GM21367 (cell line): ENCODE results near the gene KRT6C.

Source experiments
- ATAC-seq: cut with Tn5 transposase; IDR thresholded peaks from one replicate; pipeline ENCODE4 v1.9.1; 2021; ENCODE audit not compliant: unreplicated experiment

KRT6C gene

DNA sequence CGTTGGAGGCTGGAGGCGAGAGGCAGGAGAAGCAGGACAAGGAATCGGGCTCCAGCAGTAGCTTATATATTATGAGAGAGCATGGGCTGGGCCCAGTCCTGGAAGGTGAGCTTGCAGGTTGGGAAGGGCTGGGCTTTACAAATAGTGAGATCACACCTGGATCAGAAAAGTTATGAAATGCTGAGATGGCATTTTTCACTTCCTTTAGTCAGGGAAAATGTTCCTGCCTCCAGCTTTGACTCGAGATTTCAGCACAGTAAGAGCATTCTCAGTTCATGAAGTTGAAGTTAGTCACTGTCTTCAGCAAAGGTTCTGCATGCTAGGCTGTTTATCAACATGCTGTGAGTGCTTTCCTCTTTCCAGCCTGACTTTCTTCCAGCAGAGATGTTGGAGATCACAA is at the start of gene KRT6C:
Gene KRT6C, minus strand, starts transcription at position 38 of the 400 bp plus-strand sequence. CDS start 68 bp downstream, outside the sequence.
- no peak for ATAC-seq

DNA sequence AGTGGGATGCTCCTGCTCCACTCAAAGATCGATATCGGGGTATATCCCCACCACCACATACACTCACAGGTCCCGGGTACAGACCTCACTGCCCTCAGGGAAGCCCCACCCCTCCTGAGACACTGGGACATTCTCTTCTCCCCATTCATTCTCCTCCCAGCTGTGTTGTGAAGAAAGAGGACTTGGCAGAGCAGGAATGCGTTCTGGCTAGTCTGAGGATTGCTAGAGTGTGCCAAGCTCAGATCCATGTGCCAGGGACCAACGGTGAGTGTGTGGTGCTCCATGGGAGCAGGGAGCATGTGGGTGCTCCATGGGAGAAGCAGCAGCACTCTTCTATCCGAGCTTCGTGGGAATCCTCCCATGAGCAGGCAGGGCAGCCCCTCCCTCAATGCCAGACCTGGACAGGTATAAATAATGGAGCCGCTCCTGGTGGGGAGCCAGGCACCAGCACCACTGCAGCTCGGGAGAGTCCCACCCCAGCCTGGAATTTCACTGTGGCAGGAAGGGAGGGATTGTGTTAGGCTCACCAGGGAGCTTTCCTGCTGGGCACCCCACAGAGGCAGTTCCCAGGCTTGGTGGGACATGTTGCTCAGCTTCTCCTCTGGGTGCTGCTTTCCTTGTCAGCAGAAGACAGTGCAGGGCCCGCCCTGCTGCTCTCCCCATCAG is 48.9 kb upstream of the KRT6C start:
- ATAC-seq, result no peak

GRCh38 chr12:52521568-52522266 is 48.1 kb upstream of the KRT6C start:
- ATAC-seq, result no peak

DNA sequence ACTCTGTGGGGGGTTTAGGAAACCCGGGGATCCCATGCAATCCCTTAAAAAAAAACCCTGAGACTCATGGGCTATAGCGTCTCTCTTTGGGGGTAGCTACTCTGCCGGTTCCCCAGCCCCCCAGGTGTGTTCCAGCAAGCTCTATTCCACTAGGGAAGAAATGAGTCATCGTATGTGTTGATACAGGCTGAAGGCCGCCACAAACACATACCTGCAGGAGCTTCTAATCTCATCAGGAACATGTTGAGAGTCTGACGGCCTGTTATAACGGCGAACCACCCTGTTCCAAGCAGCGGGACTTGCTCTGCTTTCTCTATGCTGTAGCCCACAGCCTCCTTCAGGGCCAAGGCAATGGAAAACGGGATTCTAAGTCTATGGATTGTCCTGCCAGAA is 47.6 kb upstream of the KRT6C start:
- ATAC-seq, result no peak

GRCh38 chr12:52519826-52520662 is 46.4 kb upstream of the KRT6C start, which contains the start of gene KRT5:
Gene KRT5 (minus strand): TSS chr12:52520394. CDS start chr12:52520296, 98 bp downstream.
- no peak for ATAC-seq

- ATAC-seq, result no peak
Measured at GRCh38 chr12:52519387-52519703, 45.7 kb upstream of the KRT6C start.

DNA sequence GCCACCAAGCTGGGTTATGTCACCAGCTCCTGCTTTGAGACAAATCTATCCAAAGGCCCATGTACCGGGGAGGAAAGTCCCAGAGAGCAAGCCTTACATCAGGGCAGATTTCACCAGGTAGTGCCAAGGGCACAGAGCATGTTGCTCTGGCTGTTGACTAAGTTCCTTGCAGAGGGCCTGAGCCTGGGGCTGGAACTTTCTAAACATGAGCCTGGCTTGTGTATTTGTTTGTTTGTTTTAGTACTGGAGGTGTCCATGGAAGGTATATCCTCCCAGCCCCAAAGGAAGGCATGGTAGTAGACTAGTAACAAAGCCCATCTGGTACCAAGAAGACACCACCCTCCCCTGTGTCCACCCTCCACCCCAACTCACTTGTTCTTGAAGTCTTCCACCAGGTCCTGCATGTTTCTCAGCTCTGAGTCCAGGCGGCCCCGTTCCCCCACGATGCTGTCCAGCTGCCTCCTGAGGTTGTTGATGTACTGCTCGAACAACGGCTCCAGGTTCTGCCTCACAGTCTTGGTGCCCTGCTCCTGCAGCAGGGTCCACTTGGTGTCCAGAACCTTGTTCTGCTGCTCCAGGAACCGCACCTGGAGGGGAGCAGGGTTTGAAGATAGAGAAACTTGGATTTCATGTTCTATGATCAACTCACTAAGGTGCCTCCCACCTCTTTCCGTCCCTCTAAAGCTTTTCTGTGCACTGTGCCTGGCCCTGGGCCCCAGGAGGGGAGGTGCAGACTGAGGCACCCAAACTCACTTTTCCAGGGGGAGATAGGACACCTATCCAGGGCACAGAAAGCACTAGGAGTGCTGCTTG is 45.2 kb upstream of the KRT6C start:
- no peak for ATAC-seq

DNA sequence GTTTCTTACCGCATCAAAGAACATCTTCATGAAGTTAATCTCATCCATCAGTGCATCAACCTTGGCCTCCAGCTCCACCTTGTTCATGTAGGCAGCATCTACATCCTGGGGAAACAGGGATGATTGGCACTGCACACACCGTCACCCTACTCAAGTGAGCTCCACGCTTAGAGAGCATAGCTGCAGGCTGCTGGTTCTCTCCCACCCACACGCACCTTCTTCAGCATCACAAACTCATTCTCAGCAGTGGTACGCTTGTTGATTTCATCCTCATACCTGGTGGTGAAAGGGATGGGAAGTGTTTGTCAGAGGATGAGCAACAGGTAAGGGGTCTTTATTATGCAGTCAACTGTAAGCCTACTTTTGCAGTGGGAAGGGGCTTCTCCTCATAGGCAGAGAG is 44.3 kb upstream of the KRT6C start:
- ATAC-seq, result no peak

- no peak for ATAC-seq
Measured at GRCh38 chr12:52517005-52517835, 43.6 kb upstream of the KRT6C start.

- ATAC-seq, result no peak
Measured at GRCh38 chr12:52515927-52516831, 42.6 kb upstream of the KRT6C start.

DNA sequence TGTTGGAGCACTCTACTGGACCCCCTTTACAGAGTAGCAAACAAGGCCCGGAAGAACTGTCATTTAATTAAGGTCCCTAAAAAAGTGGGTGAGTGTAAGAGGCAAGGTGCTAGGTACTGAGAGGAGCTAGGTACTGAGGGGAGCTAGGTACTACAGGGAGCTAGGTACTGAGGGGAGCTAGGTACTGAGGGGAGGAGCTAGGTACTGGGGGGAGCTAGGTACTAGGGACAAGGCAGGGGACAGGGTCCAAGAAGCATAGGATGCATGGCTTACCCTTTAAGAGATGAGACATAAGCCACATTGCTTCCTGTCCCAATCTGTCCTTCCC is 41.7 kb upstream of the KRT6C start:
- no peak for ATAC-seq

- ATAC-seq, result no peak
Measured at GRCh38 chr12:52514471-52515318, 41.1 kb upstream of the KRT6C start.

GRCh38 chr12:52513736-52514135 is 40.1 kb upstream of the KRT6C start:
- ATAC-seq, result no peak

DNA sequence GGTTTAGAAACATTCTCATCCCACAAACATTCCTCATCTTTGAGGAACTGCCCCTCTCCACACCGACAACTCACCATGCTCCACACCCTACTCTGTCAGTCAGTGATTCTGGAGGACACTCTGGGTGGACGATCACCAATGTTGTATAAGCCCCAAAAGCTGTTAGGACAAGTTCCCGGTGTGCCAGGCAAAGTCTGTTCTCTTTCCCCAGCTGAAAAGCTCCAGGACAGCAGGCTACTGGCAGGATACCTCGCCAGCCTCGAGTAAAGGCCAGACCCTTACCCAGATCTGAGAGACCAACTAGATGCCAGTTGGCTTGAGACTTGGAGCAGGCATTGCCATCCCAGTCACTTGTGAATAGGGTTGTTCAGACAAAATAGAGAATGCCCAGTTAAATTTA is 34.6 kb upstream of the KRT6C start:
- no peak for ATAC-seq

- ATAC-seq, result no peak
Measured at GRCh38 chr12:52506858-52507715, 33.5 kb upstream of the KRT6C start.

- no peak for ATAC-seq
Measured at GRCh38 chr12:52502877-52503276, 29.3 kb upstream of the KRT6C start.

DNA sequence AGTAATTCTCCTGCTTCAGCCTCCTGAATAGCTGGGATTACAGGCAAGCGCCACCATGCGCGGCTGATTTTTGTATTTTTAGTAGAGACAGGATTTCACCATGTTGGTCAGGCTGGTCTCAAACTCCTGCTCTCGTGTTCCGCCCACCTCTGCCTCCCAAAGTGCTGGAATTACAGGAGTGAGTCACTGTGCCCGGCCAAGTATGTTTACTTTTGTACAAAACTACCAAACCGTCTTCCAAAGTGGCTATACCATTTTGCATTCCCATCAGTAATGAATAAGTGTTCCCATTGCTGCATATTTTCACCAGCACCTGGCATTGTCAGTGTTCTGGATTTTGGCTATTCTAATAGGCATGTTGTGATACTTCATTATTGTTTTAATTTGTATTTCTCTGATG is 27.9 kb upstream of the KRT6C start:
- ATAC-seq, result no peak
